ENCODE measurements around the gene ERLIN1.

The ERLIN1 gene

DNA sequence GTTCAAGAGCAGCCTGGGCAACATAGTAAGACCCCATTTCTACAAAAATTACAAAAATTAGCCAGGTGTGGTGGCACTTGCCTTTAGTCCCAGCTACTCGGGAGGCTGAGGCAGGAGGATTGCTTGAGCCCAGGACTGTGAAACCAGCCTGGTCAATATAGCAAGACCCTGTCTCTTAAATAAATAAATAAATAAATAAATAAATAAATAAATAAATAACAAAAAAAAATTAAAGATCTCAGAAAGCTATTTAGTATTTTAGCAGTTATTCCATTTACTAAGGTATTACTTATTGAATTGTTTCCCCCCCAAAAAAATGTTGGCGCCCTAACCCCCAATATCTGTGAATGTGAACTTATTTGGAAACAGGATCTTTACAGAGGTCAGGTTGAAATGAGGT is 53.4 kb downstream of the ERLIN1 start:
- DNase-seq, result no peak

DNA sequence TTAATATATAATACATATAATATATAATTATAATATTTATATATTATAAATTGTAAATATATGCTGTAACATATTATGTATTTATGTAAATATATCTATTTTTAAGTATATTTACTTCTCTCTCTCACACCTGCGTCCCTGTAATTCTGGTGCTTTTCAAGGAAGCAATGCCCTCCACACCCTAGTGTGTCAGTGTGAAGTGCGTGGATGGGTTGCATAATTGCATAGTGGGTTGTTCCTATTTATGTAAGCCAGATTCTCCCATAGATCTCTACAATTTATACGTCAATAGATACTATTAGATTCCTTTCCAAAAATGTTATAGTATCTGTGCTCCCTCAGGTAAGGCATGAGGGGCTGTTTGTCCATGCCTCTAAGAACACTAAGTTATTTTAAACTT is 54.3 kb downstream of the ERLIN1 start:
- DNase-seq, result no peak

DNA sequence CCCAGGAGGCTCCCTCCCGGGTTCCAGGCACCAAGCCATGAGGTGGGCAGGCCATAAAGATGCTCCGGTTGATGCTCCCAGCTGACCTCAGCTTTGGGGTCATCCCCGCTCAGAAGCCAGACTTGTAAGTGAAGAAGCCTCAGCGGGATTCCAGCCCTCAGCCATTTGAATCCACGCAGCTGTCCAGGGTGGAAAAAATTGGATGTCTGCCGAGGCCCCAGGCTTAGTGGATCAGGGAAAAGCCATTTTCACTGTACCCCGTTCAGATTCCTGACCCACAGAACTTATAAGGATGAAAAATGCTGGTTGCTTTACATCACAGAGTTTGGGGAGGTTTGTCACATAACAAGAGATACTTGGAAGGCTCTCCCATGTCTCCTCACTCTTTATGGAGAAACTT is 55.0 kb downstream of the ERLIN1 start:
- no peak for DNase-seq

DNA sequence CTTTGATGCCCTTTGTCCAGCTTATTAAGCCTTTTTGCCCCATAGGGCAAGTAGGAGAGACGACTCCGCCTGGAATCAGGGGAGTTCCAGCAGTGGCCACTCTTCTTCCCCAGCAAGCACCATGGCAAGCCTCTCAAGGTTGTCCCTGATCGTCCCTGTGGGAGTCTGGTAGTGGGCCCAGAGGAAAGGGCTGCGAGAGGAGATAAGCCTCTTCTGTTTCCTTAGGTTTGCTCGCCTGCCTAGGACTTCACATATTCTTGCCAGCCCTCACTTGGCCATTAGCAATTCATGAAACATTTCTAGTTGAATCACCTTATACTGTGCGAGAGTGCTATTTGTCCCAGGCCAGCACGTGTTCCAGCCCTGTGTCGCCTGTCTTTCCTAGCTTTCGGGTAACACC is 56.4 kb downstream of the ERLIN1 start:
- no peak for DNase-seq

DNA sequence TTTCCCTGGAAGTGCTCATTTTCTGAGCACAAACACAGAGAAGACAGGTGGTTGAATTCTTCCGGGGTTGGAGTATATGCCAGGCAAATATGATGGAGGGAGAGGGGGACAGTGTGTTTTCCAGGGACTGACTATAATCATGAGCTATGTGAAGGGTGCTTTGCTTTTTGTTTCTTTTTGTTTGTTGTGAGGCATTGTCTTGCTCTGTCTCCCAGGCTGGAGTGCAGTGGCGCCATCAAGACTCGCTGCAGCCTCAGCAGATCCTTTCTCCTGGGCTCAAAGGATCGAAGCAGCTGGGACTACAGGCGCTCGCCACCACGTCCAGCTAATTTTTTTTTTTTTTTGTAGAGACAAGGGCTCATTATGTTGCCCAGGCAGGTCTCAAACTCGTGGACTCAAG is 56.9 kb downstream of the ERLIN1 start:
- DNase-seq, result no peak

DNA sequence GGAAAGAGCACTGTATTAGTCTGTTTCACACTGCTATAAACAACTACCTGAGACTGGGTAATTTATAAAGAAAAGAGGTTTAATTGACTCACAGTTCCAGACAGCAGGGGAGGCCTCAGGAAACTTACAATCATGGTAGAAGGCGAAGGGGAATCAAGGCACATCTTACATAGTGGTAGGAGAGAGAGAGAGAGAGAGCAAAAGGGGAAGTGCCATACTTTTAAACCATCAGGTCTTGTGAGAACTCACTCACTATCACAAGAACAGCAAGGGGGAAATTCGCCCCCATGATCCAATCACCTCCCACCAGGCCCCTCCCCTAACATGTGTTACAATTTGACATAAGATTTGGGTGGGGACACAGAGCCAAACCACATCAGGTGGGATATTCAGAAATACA is 60.5 kb downstream of the ERLIN1 start:
- peak in 1 of 4 experiments; percentile 3 for DNase-seq

DNA sequence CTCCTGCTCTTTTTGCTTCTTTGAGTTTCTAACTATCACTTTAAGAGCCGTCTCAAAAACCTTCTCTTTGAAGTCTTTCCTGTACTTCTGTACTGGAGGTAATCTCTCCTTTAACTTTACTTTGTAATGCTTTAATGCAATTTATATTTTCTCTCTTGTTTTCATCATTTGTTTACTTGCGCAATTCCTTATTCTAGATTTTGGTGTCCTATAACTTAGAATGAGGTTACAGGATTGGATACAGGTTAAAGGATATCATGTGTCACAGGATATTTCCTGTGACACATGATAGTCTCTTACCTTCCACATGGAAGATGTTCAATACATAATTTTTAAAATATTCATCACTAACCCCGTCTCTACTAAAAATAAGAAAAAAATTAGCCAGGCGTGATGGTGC is 61.7 kb downstream of the ERLIN1 start:
- DNase-seq, result no peak

DNA sequence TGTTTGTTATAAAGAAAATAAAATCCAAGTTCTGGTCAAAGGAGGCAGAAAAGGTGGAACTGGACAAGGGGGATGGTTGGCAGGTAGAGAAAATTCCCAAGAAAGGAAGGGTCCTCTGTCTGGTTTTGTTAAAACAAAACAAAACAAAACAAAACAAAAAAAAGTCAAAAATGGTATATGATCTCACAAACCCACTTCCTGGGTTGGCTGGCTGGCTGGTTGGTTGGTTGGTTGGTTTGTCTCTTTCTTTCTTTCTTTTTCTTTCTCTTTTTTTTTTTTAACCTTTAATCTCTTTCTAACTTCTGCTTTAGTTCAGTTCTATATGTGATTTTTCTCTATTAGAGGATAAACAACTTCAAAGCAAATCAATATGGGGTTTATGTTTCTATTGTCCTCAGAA is 63.0 kb downstream of the ERLIN1 start:
- no peak for DNase-seq

DNA sequence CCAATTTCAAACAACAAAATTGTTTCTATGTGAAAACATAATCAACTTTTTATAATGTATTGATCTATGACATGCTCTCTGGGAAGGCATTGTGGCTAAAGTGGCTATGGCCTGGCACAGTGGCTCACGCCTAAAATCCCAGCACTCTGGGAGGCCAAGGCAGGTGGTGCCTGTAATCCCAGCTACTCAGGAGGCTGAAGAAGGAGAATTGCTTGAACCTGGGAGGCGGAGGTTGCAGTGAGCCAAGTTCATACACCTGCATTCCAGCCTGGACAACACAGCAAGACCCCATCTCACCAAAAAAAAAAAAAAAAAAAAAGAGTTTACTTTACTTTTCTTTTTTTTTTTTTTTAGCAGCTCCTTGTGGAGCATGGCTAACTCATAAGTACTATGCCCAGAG is 65.3 kb downstream of the ERLIN1 start:
- DNase-seq, result no peak

DNA sequence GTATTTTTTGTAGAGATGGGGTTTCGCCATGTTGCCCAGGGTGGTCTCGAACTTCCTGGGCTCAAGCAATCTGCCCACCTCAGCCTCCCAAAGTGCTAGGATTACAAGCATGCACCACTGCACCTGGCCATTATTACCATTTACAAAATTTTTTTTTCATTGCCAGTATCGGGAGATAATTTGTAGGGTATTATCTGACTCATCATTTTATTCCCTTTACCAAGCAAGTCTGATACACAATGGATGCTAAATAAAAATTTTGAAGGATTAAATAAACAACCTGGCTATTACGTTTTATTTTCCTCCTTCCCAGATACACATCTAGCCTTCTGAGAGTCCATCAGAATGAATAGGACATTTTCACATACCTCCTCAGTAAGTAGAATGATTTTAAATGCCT is 66.1 kb downstream of the ERLIN1 start:
- no peak for DNase-seq

DNA sequence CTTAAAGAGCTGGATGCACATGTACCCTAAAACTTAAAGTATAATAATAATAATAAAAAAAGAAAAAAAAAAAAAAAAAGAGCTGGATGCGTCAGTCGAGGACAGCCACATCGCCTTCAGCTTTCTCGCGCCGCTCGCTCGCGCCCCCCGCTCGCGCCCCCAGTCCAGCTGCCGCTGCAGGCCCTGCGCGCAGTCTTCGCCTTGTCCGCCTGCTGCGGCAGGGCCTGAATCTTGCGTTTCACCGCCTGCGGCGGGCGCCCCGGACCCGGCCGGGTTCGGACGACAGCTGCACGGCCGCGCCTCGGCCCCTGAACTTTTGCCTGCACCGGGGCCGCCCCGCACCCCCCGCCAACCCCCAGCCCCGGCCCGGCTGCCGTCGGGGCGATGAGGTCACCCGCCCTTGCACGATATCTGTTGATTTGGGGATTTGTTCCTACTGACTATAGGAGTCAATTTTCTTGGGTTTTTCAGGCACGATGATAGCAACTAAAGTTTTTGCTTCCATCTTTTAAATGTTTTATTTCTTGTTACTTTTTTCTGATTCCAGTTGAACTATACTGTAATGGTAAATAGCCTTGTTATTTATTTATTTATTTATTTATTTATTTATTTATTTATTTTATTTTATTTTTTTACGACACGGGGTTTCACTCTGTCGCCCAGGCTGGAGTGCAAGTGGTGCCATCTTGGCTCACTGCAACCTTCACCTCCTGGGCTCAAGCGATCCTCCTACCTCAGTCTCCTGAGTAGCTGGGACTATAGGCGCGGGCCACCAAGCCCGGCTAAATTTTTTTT is 70.7 kb downstream of the ERLIN1 start:
- no peak for DNase-seq

DNA sequence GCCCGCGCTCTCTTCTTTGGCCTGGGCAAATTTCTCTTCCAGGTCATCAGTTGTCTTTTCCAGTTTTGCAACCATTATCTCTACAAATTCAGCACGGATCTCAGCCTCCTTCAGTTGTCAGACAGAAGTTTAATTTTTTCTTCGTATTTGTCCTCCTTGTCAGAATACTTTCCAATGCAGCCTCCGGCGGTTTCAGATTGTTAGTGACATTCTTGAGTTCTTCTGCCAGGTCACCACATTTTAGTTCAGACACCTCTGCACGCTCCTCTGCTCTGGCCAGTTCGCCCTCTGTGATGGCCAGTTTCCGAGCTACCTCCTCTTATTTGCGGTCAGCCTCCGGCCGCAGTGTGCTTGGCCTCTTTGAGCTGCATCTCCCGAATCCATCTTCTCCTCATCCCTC is 71.4 kb downstream of the ERLIN1 start:
- DNase-seq, result no peak

DNA sequence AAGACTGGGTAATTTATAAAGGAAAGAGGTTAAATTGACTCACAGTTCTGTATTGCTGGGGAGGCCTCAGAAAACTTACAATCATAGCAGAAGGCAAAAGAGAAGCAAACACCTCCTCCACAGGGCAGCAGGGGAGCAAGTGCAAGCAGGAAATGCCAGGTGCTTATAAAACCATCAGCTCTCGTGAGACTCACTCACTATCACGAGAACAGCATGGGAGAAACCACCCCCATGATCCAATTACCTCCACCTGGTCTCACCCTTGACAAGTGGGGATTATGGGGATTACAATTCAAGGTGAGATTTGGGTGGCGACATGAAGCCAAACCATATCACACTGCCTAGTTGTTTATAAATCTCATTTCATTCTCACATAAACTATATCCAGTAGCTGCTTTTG is 76.2 kb downstream of the ERLIN1 start:
- no peak for DNase-seq

DNA sequence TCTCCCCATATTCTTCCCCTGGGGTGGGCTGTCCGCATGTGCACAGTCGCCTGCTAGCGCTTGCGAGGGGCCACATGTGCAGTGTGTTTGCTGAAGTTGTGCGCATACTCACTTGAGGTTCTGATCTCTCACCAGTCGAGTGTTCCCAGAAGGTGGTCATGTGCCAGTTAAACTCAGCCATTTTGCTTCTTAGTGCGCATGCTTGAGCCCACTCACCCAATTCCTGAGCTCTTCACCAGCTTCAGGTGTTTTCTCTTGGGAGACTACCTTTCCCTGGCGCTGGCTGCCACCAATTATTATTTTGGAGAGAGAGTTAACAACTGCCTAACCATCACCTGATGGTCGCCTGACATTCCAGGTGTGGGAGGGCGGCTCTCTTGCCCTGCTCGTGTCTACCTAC is 79.0 kb downstream of the ERLIN1 start:
- DNase-seq, result no peak

DNA sequence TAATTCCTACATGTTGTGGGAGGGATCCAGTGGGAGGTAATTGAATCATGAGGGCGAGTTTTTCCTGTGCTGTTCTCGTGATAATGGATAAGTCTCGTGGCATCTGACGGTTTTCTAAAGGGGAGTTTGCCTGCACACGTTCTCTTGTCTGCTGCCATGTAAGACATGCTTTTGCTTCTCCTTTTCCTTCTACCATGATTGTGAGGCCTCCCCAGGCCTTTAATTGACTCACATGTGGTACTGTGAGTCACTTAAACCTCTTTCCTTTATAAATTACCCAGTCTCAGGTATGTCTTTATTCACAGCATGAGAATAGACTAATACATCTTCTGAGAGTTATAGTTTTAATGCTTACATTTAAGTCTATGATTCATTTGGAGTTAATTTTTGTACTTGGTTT is 81.5 kb downstream of the ERLIN1 start:
- DNase-seq, result no peak

DNA sequence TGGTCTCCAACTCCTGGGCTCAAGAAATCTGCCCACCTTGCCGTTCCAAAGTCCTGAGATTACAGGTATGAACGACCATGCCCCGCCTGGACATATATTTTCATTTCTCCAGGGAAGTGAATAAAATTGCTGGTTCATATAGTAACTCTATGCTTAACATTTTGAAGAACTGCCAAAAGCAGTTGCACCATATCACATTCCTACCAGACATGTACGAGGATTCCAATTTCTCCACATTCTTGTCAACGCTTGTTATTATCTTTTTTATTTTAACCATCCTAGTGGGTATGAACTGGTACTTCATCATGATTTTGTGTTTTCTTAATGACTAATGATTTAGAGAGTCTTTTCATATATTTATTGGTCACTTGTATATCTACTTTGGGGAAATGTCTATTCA is 82.2 kb downstream of the ERLIN1 start:
- DNase-seq, result no peak

DNA sequence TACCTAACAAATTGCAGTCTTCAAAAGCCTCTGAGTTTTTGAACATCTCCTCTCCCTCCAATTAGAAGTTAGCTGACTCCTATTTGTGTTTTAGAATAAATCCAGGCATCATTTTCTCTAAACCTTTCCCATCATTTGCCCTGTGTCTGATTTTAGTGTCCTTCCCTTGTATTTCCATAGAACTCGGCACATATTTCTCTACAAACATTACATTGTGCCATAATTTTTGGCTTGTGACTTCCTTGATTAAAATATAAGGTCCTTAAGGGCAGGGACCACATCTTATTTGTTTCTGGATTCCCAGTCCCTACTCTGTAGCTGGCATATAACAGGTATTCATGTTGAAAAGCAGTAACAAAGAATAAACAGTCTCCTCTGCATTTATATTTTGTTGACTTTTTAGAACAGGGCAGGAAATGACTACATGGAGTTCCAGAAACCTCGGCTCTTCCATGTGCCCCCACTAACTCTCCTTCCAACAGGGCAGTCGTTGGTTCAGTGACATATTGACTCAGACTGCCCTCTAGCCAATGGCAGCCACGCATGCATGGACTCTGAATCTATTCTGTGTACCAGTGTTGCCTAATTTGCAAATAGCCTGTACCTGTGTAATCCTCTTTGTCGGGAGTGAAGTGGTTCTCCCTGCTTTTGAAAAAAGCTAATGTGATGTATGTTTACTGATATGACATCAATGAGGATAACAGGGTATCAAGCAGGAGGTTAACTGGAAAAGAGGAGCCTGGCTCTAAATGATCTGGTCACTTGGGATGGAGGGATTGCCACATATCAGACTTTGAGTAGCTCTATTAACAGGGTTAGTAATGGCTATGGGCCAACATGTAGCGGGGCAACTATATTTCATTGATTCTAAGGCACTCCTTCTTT is 84.4 kb downstream of the ERLIN1 start:
- no peak for DNase-seq

DNA sequence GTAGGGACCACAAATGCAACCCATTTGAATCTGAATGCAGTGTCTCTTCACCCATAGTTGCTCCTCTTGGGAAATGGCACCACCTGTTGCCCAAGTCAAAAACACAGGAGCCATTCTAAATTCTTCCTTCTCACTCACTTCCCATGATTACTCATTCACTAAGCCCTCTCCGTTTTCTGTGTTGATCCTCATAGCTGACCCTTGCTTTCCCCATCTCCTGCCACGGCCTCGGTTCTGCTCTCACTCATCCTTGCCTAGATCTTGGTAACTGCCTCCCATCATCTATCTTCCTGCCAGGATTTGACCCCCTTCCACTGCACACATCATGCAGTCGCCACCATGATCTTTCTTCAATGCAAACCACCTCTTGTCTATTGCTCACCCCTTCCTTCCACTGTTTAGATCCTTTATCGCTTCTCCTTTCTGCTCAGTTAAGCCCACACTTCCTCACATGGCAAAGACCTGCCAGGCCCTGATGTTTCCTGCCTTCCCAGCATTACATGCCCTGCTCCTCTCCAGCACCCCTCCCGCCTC is 85.1 kb downstream of the ERLIN1 start:
- peak in 3 of 4 experiments; percentile 11 to 23 (median 15) for DNase-seq

All from suppressor macrophage (primary cell).